HG03095 (cell line): Measurements from ENCODE around the gene YPEL4.

Source experiments
- ATAC-seq: cut with Tn5 transposase; IDR thresholded peaks from one replicate; pipeline ENCODE4 v1.9.1; 2021; ENCODE audit warnings: moderate library complexity; ENCODE audit not compliant: unreplicated experiment

The YPEL4 gene

DNA sequence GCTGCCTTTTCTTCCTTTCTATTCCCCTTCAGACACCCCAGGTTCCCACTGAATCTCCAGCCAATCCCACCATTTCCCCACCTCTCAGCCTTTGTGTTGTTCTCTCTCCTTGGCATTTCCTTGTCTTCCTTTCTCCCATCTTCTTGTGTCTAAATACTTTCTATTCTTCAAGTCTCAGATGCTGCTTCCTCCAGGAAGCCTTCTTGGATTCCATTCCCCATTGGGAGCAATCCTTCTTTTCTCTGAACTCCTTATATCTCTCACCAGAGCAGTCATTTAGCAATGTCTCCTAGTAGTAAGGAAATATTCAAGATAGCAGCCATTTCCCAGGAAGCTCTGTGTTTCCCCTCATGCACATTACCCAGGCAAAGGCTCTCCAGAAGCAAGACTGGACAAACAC lies 15.4 kb downstream of the YPEL4 start:
- ATAC-seq, result no peak

DNA sequence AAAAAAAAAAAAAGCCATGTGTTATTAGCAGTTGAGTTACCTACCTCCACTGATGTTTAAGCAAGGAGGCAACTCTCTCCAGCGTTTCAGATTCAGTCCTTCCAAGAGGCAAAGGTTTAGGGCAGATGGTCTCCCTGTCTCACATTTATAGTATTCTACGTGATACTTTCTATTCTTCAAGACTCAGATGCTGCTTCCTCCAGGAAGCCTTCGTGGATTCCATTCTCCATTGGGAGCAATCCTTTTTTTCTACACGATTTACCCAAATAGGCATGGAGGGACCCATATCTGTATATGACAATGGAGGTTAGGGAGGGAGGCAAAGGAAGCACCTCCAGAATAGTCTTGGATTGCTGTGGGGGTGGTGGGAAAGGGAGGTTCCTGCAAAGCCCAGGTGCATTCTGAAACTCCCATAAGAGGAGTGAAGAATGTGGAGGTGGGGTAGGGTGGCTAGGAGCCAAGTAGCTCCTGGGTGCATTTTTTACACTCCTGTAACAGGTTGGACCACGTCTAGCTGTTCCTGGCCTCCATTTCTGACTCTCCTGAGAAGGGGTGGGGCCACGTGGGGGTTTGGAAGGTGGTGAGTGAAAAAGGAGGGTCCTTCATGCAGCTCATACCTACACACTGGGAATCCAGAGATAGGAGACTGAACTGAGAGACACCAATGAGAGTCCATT lies 16.2 kb downstream of the YPEL4 start:
- ATAC-seq, result no peak

DNA sequence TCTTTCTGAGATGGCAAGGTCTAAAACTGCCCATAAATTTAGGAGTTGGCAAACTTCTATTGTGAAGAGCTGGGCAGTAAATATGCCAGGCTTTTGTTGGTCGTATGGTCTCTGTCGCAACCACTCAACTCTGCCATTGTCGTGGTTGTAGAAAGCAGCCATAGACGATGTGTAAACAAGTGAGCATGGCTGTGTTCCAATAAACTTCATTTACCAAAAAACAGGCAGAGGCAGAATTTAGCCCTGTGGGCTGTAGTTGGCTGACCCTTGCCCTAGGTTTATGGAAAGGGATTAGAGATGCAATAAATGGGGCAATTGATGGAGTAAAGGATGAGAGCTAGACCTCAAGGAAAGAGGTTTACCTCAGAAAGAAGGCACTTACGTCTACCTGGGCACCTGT lies 17.6 kb downstream of the YPEL4 start:
- no peak for ATAC-seq

DNA sequence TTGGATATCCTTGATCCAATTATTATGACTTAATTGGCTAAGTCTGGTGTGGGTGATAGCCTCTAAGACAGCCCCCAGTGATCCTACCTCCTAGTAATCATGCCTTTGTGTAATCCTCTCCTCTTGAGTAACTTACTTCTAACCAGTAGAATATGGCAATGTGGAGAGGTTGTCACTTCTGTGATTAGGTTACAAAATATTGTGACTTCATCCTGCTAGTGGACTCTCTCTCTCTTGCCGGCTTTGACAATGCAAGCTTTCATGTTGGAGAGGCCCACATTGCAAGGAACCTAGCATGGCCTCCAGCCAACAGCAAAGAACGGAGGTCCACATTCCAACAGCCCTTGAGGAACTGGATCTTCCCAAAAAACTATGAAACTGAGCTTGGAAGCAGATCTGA lies 19.5 kb downstream of the YPEL4 start:
- ATAC-seq, result no peak

DNA sequence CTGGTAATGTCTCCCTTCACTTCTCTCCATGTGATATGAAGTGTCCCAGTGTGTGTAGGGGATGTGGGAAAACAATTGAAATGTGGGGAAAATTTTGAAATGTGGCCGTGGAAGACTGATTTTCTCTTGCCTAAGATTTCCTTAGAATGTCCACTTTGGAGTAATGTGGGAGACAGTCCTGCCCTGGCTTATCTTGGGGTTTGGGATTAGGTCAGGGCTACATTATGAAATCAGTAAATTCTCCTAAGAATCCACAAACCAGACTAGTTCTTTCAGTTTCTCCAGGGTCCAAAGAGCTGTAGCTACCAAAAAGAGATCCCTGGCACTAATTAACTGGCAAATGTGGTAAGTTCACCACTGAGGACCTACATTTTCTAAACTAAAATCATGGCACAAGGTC lies 22.8 kb downstream of the YPEL4 start:
- no peak for ATAC-seq

DNA sequence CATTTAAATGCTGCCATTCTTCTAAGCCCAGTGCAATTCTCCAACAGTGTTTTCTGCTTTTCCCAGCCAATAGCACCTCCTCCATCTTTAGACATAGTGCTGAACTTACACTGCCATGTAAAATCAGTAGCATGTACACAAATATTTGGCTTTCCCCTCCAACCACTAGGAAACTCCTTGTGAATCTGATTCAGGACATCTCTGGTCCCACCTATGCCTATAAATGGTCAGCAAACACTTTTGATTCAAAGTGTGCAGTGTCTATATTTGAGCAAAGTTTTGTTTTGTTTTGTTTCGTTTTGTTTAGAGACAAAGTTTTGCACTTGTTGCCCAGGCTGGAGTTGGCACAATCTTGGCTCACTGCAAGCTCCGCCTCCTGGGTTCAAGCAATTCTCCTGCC lies 24.8 kb downstream of the YPEL4 start:
- ATAC-seq, result no peak

DNA sequence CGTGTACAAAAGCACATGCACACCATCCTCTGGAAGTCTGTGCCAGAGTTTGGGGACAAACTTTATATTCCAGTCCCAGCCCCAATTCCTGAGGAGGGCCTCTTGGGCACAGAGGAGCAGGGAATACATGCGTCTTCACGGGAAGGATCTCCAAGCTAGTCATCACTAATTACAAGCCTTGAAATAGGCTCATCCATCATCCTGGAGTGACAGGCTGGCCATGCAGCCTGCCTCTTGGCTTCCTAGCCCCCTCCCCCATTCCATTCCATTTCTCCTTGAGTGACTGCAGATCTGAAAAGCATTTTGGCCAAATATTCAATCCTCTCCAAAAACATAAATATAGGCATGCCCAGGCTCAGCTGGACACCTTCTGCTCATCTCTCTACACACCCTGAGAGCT lies 27.4 kb downstream of the YPEL4 start:
- ATAC-seq, result no peak

DNA sequence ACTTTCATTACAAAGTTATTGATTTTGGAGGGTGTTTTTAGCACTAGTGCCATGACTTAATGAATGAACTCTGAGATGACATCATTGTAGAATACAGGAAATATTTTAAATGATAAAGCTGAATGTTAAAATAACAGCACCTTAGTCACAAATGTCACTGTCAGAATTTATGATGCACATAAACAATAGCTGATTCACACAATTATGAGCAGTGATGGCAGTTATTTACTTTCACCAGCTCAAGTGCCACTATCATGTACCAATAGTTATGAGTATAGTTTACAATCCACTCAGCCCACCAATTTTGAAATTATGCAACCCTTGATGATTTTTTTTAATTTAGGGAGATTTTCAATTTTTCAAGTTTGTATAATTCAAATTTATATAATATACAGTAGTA lies 29.2 kb downstream of the YPEL4 start:
- ATAC-seq, result no peak

DNA sequence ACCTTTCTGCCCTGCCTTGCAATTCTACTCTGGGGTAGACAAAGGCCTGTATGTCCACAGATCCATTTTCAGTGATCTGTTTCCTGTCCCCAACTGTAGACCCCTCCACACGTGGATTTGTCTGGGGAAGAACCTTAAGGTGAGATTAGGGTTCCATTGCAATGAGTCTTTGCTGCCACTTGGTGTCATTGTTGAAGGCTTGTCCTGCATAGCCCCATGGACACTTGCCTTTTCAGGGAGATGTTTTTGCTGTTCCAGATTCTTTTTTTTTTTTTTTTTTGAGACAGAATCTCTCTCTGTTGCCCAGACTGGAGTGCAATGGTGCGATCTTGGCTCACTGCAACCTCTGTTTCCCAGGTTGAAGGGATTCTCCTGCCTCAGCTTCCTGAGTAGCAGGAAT lies 30.4 kb downstream of the YPEL4 start:
- ATAC-seq, result no peak

DNA sequence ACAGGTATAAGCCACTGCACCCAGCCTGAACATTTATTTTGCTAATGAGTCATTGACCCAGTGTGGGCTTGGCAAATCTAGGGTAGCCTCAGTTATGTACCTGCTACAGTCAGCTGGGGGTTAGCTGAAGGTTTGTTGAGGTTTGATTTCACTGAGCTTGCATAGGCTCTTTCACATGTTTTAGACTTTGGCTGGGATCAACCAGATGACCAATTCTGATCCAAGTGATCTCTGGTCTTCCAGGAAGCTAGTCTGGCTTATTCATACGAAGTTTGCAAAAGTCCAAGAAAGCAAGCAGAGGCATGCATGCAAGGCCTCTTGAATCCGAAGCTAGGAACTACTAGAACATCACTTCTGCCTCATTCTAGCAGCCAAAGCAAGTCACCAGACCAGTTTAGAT lies 31.3 kb downstream of the YPEL4 start:
- no peak for ATAC-seq

DNA sequence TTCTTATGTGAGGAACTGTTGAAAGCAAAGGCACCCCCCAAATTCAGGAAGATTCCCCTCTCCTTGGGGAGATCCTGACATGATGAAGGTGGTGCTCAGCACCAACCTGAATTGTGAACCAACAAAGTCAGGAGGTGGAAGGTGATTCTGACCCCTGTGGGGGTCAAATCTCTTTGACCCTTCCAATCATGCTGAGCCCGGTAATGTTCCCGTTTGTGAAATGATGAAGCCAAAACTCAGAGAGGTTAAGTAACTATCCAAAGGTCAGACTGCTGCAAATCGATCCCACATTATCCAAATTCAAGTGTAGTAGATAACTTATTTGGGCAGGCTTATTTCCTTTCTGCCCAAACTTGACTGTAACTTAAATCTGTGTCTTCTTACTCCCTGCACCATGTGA lies 33.1 kb downstream of the YPEL4 start:
- ATAC-seq, result no peak

DNA sequence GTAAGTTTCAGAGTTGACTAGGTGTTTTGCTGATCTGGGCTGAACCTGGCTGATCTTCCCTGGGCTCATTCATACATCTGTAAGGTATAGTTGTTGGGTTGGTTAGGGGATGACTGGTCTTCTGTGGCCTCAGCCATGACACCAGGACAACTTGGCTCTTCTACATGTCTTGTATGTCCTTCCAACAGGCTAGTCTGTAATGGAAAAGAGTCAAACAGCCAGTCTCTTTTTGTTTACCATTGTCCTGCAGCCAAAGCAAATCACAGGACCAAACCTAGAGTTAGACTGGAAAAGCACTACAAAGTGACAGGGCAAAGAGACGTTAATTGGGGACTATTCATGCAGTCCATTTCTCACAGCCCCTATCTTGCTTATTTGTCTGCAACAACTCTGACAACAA lies 34.4 kb downstream of the YPEL4 start:
- no peak for ATAC-seq

DNA sequence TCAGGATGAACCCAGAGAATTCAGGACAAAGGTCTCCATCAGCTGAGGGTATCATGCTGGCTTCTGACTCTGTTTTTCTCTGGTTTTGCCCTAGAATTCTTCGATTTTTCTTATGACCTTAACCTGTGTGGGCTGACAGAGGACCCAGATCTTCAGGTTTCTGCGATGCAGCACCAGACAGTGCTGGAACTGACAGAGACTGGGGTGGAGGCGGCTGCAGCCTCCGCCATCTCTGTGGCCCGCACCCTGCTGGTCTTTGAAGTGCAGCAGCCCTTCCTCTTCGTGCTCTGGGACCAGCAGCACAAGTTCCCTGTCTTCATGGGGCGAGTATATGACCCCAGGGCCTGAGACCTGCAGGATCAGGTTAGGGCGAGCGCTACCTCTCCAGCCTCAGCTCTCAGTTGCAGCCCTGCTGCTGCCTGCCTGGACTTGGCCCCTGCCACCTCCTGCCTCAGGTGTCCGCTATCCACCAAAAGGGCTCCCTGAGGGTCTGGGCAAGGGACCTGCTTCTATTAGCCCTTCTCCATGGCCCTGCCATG lies 35.4 kb downstream of the YPEL4 start:
- ATAC-seq, result no peak

DNA sequence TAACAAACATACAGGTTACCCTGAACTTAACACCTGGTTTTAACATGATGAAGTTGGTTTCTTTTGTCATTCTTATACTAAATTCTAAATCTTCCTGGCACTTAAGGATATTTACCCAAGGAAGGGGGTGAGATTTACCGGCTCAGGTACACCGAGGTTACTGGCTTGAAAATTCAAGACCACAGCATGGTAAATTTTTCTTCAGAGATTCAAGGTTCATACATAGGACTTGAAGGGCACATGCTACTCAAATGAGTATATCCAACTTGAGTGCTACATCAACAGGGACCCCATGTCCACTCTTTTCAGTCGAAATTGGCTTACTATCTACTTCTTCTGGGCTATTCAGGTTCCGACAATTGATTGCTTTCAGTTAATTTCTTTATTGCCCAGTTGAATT lies 39.5 kb downstream of the YPEL4 start:
- ATAC-seq, result no peak

DNA sequence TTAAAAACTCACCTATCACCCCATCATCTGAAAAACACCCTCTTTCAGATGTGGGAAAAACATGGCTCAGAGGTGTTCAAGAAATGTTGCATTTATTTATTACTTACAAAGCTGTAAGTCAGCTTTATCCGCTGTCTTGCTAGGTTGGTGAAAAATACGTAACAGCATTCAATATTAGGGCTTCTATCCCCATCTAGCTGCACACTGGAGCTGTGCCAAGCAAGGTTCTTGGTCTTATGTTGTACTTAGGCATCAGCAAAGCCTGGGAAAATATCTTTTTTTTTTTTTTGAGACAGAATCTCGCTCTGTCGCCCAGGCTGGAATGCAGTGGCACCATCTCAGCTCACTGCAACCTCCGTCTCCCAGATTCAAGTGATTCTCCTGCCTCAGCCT lies 44.7 kb downstream of the YPEL4 start:
- no peak for ATAC-seq

DNA sequence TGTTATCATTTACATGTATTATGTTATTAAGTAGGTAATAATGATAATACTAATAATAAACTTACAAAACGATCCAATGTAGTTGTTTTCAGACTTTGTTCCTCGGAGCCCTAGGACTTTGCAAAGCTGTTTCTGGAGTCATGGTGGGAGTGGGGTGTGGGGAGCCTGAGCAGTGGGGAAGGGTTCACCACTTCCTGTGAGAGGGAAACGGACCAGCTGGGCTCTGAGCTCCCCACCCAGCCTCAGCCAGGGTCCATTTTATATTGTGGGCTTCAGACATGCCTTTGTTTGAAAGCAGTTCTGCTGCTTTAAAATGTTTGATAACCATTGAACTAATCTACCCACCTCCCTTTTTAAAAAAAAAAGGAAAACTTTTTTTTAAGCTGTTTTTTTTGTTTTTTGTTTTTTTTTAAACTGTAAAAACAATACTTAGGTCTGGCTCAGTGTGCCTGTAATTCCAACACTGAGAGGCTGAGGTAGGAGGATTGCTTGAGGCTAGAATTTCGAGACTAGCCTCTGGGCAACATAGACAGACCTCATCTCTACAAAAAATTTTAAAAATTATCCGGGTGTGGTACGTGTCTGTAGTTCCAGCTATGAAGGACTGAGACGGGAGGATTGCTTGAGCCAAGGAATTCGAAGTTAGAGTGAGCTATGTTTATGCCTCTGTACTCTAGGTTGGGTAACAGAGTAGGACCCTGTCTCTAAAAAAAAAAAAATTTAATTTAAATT lies 45.2 kb downstream of the YPEL4 start:
- ATAC-seq, result no peak

DNA sequence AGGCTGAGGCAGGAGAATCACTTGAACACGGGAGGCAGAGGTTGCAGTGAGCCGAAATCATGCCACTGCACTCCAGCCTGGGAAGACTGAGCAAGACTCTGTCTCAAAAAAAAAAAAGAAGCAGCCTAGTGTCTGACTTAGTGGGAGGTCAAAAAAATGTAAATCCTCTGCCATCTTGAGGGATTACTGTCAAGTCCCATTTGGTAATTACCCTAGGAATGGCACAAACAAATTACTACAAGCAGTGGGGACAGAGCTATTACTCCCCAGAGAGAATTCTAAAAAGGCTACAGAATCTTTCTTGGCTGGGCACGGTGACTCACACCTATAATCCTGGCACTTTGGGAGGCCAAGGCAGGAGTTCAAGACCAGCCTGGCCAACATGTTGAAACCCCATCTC lies 48.4 kb downstream of the YPEL4 start:
- ATAC-seq, result no peak

DNA sequence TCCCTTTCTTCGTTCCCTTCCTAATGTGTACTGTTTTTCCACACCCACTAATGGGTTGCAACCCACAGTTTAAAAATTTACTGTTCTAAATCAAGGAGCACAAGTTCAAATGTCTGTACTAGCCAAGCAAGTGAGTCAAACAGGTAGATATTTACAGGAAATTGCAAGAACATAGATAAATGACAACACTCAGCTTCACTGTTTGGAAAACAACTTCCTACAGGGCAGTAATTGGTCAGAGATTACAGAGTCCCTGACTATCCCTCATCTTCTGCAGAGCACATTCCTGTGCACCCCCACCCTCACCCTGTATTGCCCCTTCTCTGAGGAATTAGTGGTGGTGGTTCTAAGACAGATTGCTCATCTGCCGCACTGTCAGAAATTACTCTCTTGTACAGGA lies 50.3 kb downstream of the YPEL4 start:
- ATAC-seq, result no peak

DNA sequence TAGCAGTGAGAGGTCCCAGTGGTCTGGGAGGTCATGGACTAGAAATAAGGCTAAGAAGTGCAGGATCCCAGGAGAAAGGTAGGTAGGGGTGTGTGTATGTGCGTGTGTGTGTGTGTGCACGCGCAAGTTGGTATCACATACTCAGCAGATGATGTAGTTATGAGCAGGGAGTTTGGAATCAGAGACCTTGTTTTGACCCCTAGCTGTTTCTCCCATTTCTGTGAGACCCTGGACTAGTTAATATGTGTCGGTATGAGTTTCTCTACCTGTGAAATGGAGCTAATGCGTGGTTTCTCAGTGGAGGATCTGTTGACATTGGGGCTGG lies 50.9 kb downstream of the YPEL4 start:
- ATAC-seq, result no peak

DNA sequence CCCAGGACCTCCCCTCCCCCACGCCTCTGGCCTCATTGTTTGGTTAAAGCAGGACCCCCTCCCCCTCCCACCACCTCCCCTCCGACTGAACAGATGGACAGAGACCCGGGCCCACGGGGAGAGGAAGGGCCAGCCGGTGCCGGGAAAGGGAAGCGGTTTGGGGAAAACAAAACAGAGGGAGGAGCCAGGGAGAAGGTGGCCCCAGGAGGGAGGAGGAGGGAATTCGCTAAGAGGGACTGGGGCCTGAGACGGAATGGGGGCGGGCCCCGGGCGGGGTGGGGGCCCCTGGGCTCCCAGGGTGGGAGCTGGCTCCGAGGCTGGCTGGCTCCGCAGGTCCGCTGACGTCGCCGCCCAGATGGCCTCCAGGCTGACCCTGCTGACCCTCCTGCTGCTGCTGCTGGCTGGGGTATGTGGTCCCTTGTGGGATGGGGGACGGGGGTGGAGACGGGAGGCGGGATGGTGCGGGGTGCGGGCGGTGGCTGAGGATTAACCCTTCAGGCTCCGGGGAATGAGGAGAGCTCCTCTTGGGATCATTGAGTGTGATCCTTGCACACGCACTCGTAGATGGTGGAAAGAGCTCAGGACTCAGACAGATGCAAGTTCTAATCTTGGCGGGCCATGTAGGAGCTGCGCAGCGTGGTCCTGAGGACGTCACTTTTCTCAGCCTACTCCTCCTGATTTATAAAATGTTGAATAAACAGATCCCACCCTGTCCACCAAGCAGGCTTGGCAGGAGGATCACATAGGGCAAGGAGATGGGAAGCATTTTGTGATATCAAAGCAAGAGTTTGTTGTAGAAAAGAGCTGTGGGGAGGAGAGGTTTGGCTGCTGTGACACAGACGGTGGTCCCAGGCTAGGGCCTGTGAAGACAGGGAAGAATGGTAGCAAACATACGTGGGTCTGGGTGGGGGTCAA lies 51.5 kb downstream of the YPEL4 start:
- ATAC-seq, result no peak

DNA sequence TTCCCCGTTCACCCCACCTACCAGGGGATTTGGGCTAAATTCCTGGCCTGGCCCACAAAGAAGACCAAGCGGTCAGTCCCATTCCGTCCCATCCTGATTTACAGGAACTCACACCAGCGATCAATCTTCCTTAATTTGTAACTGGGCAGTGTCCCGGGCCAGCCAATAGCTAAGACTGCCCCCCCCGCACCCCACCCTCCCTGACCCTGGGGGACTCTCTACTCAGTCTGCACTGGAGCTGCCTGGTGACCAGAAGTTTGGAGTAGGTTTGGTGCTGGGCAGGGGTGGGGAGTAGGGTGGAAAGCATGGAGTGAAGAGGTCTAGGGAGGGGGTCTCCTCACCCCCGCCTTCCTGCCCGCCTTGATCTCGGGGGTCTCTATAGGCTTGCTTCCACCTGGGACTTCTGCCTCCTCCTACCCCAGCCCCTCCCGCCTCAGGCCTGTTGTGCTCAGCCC lies 52.2 kb downstream of the YPEL4 start, which contains the start of gene SERPING1:
TSS of gene SERPING1 (plus strand) at position 225 of the 455 bp plus-strand sequence. CDS start 586 bp downstream, outside the sequence.
- ATAC-seq, result no peak
